Fibroblast of skin of left biceps (primary cell): ENCODE results near the gene NTM.

Experiments
- DNase-seq, 2 experiments: peaks; one replicate each; pipeline ENCODE4 v3.0.0-alpha.2; 2013; ENCODE audit warnings: low read depth in 2 of 2

The NTM gene

DNA sequence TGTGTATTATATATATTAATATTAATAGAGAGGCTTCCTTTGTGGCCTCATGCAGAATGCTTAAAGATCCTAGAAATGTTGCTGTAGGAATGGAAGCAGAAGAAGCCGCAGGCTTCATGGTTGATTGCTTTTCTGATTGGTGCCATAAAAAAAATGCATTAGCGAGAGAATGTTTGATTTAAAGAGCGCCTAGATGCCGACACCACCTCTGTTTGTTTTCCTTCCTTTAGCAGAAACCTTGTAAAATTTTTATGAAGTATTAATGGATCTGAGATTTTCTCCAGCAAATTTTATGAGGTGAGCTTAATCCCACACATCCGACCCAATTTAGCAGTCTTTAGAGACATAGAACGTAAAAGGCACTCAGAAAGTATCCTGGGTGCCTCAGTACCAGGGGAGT, 587.5 kb downstream of the NTM start:
- no peak for DNase-seq

DNA sequence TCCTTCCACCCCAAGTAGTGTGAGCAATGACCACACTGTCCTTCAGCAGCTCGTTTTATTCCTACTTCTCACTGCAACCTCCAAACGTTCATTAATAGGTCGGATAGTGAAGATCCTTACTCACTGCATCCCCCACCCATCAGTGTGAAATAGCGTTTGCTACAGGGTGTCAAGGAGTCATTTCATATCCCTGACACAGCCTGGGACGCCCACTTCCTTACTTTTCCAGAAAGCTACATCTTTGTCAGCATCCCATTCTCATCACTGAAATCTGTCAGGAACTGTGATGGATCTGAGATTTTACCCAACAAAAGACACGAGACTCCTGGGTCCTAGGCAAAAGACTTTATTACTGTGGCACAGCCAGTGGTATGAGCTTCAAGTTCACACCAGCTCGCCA, 592.4 kb downstream of the NTM start:
- no peak for DNase-seq

DNA sequence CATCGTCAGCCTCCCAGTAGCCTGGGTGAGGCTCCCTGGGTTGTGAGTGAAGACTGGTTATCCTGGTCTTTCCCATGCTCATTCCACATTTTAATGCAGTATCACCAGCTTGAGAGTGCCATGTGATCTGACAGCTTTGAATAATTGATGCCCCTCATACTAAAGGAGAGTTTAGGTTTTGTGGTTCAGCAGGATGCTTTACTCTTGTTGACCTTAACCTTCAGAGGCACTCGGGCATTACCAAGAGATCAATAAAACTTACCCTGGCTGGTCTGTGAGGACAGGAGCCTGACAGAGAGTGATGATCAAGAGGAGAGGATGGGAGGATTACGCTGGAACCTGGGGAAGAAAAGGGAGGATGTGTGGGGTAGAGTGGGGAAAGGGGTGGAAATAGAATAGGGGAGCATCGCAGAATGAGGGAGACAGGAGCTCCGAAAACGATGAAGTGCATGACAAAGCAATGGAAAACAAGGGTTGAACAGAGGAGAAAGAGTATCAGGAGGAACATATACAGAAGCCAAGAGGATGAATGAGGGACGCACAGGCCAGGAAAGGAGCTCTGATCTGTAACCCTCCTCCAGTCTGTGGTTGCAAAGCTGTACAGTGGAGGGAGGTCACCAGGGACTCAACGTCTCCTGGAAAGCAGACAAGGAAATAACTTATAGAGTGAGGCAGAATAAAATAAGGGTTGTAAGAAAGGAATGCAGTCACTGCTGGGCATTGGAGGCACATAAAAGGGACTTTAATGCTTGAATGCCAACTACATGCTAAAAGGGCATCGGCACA, 594.5 kb downstream of the NTM start:
- no peak for DNase-seq

DNA sequence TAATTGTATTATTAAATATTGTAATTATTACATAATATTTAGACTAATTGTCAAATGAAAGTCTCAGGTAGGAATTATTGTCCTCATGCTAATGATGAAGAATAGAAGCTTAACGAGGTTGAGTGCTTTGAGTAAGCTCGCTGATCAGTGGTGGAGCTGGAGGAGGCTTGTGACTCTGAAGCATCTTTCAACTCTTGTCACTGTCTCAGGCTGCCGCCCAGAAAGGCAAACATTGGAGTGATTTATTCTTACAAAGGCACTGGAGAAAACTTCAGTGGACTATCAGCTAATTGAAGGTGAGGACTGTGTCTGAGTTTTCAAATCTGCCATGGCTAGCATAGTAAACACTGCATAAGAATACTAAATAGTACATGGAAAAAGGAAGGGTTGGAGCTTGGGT, 595.1 kb downstream of the NTM start:
- DNase-seq, result no peak

DNA sequence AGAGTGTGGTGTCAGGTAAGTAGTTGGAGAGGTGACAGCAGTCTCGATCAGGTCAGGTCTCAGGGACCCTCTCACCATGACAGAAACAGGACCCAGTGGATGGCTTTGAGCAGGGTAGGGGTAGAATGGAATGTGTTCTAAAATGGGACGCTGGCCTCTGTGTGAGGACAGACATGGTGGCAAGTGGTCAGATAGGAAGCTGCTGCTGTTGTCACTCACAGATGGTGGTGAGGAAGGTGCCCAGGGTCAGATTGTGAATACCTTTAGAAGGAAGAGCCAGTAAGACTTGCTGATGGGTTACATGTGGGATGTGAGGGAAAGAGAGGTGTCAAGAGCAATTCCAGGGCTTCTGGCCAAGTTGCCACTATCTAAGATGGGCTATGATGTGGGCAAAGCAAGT, 596.3 kb downstream of the NTM start:
- DNase-seq, result no peak

DNA sequence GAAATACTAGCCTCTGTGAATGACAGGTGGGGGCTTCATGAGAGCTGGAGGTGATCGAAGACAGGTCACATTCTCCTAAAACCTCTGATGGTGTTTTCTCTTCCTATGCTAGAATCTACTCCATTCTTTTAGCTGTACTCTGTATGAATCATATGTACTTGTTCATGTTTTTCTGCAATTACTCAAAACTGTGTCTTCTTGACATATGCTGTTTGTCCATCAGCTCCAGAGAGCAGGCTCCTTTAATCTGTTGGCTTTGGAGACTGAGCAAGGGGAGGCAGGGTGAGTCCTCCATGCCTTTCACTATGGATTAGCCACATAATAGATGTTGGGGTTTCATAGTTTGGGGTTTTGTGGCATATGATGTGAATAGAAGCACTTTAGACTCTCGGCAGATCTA, 598.8 kb downstream of the NTM start:
- DNase-seq, result no peak

DNA sequence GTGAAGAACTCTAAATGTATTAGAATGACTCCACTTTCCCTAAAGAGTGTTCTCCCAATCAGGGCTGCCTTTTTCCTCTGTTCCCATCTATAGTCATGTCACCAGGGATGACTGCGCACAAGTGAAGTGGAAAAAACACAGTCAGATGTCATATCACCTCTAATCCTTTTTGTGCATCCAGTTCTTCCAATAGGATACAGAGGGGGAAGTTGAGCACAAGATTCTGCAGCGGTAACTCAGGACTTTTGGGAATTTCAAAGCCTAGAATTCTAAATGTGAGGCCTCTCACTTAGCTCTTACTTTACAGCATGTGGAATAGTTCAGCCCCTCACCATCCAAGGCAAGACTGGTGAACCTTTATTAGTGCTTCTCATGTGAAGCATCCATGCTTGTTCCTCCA, 602.6 kb downstream of the NTM start:
- DNase-seq, result no peak

DNA sequence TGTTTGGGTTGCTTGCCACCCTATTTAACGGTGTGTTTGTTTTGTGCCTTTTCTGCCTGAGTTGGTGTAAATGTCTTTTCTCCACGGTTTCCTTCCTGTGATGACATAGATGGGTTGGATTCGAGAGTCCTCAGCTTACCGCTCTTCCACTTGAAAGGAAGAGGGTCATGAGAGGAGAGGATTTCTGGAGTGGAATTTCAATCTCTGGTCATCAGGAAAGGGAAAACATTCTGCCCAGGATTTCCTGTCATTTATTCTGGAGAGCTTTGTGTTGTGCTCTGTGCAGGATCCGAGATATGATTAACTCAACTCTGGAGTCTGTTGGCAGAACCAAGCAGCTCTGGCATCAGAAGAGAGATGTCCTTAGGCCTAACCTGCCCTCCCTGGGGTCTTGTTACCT, 605.2 kb downstream of the NTM start:
- DNase-seq, result no peak

DNA sequence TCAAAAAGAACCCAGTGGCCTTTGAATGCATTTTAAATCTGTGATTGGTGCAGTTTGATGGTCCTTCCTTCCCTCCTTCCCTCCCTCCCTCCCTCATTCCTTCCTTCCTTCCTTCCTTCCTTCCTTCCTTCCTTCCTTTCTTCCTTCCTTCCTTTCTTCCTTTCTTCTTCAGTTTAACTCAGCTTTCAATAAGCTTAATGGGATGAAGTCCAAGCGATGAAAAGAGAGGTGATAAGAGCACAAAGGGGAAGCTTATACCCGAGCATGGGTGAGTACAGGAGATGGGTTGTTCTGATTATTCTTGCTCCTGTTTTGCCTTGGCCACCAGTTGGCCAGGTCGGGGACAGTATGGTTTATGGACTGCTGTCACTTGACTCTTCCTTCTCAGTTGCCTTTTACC, 605.6 kb downstream of the NTM start:
- no peak for DNase-seq

DNA sequence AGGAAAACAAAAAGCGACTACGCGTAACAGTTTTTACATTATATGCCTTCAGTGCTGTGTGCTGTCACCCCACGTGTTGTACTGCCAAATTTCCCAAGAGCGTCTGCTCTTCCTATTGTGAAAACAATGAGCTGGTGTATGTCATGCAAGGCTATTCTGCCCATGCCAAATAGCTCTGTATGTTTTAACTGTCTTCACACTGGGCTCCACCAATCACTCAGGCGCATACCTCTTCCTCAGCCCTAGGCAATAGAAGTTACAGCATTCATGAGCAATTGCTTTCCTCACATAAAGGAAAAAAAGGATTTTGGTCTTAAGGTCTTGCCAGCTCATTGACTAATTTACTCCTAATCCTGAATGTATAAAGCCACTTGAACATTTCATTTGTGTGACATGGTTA, 606.8 kb downstream of the NTM start:
- no peak for DNase-seq

DNA sequence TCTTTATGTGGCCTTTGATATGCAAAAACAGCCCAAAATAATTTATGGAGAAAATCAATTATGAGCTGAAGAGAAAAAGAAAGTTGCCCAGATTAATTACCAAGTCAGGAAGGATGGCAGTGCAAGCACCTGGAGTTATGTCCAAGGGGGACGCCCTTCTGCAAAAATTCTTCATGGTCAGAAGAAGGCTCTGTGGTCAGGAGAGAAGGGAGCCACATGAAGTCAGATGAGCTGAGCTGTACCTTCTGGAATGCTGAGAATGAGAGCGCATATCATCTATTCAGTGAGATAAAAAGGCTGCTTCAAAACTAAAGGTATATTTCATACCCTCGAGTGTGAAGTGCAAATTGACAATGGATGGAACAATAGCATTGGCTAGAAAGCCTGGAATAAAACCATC, 607.4 kb downstream of the NTM start:
- DNase-seq, result peak; percentile 23 to 26

DNA sequence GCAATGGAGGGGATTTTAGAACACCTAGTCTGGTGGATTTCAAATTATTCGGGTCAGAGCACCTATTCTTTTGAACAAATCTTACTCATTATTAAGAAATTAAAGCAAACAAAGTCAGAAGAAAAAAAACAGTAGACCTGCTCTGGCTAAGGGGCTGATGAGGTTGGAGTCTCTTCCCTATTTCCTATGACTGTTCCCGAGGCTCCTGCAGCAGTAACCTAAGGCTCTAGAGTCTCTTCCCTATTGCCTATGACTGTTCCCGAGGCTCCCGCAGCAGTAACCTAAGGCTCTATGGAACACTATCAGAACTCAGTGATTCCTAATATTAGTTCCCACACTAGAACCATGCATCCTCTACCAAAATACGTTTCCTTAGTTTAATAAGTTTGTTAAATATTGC, 607.9 kb downstream of the NTM start:
- no peak for DNase-seq

DNA sequence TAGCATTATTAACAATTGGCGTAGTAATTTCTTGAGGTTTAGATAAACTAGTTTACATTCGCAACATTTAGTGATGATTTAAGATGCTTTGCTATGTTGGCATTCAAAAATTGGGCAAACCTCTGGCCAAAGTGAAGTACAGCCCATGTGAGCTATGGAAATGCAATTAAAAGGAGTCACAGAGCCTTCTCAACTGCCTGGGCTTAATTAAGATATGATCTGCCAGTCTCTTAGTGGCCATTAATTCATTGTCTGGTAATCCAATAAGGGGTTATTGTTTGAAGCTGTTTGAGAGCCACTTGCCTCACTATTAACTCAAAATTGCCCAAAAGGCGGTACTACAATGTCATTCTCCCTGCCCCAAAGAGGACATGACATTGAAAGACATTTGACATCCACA, 608.9 kb downstream of the NTM start:
- no peak for DNase-seq

DNA sequence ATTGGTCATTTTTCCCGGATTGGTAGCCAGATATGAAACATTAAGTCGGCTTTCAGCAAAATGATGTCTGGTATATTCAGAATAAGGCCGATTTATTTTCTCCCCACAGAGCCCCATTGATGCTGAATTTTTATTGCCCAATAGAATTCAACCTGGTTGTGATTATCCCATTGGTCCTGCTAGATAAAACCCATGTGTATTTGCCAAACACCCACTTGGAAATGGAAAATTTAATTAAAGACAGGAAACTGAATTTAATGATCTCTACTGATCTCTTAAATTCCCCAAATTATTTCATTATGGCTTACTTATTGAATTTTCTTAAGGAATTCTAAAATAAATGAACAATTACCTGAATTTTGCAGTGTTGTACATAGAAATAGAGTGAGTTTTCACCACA, 609.8 kb downstream of the NTM start:
- no peak for DNase-seq

DNA sequence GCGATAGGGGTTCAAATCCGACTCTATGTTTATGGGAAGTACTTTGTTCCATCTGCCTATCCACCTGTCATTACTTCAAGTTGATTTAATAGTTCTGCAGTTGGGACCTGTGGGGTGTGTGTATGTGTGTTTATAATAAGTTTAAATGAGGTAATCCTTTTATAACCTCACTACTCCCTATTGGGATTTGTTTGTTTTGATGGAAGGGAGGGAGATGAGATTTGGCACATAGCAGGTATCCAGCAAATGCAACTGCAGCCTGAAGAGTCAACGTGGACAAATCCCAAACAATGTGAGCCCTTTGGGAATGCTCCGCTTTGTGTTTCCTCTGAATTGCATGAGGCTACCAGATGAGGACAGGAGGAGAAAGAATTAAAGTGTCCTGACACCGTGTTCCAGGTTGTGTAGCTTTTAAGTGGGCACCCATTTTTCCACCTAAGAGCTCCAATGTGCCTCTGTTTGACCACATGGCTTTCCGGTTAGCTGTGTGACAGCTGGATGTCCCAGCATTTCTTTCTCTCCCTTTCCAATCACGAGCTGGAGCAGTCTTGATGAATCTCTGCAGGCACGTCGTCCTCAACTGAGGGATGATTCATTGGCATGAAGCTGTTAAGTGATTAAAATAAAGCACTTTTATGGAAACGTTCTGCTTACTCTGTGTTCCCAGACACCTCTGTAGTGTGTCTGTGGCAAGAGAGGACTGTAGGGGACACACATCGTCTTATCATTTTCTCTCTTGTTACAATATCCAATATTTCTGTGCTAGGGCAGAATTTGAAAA, 610.7 kb downstream of the NTM start:
- DNase-seq, result no peak

DNA sequence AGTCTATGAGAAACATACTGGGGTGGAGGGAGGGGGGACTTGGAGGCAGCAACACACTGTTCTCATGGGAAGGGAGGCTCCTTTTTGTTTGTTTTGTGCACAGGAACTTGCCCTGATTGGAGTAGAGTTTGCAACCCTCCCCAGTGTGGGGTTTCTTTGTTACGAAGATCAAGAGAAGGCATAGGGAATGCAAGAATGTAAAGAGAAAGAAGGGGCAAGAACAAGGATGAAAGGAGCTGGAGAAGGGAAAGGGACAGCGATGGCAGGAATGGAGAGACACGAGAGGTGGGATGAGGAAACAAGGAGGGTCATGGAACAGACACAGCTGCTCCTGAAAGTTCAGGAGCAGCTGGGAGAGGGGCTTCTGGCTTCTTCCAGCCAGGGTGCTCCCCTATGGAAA, 611.7 kb downstream of the NTM start:
- no peak for DNase-seq

DNA sequence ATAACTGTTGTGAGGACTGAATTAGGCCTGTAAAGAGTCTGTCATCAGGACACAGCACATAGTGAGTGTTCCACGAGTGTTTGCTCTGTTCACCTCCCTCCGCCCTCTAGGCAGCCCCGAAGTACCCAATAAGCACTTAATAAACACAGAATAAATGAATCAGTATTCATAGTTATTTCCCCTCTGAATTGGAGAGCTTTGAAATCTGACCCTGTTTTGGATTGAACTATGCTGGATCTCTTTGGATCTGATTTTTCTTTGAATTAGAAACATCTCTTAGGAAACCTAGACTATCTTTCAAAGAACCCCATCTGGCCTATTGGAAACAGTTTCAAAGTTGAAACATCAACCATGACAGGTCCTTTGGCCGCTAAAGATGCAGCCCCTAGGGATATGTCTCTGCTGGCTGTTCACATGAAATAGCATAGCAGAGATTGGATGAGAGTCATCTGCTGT, 615.5 kb downstream of the NTM start:
- no peak for DNase-seq

DNA sequence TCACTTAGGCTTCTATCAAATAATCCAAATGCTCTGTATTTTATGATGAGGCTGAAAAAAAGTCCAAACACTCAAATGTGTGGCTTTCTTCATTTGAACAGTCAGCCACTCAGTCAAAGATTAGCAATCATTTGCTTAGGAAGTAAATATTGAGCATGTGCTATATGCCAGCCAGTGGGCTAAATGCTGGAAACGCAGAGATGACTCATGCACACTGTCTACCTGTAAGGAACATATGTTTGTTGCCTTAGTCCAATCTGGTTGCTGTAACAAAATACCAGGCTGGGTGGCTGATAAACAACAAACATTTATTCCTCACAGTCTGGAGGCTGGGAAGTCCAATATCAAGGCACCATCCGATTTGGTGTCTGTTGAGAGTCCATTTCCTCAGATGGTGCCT, 617.3 kb downstream of the NTM start:
- DNase-seq, result no peak

DNA sequence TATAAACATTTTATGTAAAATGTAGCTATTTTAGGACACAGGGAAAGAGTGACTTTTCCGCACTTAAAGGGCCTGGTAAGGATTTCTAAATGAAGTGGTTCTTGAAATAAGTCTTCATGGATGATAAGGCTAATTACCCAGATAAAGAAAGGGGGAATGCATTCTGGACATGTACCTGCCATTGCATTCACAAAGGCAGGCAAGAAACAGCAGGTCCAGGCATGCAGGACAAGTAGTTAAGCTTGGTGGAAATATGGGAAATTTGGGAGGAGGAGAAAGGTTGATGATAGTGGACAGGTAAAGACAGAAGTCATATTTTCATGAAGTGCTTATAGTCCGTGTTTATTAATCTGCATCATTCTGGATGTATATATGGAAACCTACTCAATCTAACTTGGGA, 621.2 kb downstream of the NTM start:
- DNase-seq, result no peak

DNA sequence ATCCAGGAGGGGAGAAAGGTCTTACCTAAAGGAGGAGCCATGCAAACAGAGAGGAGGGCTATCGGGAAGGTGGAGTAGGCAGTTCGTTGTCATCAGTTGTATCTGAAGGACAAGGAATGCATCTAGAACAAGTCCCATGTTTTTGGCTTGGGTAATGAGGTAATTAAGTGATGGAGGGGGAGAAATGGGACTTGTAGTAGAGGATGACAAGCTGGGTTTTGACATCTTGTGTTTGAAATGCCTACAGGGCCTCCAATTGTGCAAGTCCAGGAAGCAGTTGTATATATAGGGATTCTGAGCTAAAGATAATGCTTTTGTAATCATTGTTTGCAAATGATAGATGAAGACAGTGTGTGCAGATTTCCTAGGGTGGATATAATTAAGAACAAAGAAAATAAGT, 622.8 kb downstream of the NTM start:
- no peak for DNase-seq

DNA sequence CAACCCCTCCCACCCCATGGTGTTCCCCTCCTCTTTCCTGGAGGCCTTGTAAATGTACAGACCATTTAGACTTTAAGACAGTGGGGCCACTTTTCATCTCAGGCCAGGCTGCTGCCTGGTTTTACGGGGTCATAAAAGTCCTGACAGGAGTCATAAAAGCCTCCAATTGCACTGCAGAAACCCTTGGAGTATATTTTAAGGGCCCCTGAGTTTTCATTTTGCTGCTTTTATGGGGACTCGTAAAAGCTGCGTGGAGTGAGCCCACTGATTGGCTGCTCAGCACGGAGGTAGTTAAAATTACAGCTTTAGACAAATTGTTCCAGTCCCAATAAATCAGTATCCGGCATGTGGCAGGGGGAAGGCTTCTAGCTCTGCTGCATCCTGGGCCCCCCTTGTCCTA, 627.6 kb downstream of the NTM start:
- no peak for DNase-seq

DNA sequence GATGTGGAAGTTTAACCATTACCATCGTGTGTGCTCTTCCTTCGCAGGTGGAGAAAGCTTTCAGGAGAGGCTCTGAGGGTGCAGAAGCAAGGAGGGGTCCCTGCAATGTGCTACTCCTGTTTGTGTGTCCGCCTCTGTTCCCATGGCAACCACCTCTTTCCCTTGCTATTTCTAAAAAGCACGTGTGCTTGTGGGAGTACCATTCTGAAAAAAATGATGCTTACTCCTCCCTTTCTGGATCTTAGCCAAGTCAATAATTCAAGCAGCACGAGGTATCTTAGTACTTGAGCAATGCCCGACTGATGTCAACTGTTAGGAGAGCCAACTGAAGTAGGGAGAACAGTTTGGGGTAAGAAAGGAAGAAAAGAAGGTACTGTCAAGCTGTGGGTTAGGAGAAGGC, 628.7 kb downstream of the NTM start:
- DNase-seq, result no peak

DNA sequence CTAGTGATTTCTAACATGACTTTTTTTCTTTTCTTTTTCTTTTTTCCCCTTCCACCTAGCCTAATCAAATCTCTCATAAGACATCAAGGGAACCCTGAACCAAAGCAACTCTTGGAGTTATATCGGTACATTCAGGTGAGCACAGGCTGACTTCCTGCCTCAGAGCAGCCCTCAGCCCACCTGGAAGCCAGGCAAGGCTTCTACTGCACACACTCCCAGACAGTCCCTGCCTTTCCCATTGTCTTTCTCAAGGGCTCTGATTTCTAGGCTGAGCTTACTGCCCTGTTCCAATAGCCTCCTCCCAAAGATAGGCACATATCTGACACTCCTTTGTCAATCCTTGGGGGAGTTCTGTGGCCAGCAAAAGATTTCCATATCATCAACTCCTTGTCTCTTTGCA, 629.5 kb downstream of the NTM start:
- DNase-seq, result no peak

DNA sequence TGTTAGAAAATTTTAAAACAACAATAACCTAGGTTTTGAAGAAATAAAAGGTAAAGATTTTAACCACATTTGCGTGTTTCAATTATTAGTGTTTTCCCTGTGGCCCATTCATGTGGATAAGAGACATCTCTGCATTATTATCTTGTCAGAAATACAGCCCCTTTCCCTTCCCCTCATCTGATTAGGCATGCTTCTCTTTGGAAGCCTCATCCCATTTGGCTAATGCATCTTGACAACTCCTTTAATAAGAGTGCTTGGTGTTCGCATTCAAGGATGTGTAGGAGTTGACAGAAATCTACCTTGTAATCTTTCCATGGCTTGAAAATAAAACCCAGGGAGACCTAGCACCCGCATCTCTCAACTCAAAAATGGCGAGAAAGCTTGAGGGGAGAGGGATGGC, 635.5 kb downstream of the NTM start:
- DNase-seq, result no peak
